CD4-positive, alpha-beta T cell treated with Interleukin-21 for 1 hour (primary cell): ENCODE results near the gene ZNRF4.
"Not testable (repeated sequence)": the region's sequence is repeated elsewhere in the genome, so short reads cannot be mapped to it uniquely, and the experiment has no call there.

Experiments
- DNase-seq: peaks from one replicate; pipeline ENCODE4 v3.0.0-alpha.2; 2020

Gene ZNRF4, protein sequence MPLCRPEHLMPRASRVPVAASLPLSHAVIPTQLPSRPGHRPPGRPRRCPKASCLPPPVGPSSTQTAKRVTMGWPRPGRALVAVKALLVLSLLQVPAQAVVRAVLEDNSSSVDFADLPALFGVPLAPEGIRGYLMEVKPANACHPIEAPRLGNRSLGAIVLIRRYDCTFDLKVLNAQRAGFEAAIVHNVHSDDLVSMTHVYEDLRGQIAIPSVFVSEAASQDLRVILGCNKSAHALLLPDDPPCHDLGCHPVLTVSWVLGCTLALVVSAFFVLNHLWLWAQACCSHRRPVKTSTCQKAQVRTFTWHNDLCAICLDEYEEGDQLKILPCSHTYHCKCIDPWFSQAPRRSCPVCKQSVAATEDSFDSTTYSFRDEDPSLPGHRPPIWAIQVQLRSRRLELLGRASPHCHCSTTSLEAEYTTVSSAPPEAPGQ

DNA sequence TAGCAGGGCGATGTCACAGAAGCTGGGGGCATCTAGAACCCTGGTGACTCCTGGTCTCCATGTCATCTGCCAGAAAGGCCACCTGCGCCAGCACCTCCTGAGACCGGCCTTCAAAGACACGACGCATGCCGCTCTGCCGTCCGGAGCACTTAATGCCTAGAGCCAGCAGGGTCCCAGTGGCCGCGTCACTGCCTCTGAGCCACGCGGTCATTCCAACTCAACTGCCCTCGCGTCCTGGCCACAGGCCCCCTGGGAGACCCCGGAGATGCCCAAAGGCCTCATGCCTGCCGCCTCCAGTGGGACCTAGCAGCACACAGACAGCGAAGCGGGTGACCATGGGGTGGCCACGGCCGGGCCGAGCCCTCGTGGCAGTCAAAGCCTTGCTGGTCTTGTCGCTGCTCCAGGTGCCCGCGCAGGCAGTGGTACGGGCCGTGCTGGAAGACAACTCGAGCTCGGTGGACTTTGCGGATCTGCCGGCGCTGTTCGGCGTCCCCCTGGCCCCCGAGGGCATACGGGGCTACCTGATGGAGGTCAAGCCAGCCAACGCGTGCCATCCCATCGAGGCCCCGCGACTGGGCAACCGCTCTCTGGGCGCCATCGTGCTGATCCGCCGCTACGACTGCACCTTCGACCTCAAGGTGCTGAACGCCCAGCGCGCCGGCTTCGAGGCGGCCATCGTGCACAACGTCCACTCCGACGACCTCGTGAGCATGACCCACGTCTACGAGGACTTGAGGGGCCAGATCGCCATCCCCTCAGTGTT, at the start of gene ZNRF4:
Gene ZNRF4, plus strand, starts transcription at position 51 of the 763 bp plus-strand sequence. Its CDS starts 75 bp downstream, at position 126.
- DNase-seq = no peak

DNA sequence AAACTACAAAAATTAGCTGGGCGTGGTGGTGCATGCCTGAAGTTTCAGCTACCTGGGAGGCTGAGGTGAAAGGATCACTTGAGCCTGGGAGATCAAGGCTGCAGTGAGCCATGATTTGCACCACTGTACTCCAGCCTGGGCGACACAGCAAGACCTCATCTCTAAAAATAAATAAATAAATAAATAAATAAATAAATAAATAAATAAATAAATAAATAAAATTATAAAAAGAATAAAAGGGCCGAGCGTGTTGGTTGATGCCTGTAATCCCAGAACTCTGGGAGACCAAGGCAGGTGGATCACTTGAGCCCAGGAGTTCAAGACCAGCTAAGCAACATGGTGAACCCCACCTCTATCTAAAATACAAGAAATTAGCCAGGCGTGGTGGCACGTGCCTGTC, 49.0 kb upstream of the ZNRF4 start:
- DNase-seq = not testable (repeated sequence)

DNA sequence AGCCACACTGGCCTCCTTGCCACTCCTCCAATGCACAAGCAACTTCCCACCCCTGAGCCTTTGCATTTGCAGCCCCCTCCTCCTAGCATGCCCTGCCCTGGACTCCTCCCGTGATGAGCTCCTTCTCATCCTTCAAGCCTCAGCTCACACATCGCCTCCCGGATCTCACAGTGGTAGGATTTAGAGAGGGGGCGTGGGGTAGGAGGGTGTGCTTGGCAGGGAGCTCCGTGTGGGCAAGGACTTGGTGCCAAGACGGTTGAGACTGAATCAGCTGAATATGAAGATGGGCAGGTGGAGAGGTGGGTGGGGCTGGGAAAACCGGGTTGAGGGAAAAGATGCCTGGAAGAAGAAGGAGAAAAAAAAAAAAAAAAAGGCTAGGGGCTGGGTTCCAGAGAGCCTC, 48.4 kb upstream of the ZNRF4 start:
- no peak for DNase-seq

DNA sequence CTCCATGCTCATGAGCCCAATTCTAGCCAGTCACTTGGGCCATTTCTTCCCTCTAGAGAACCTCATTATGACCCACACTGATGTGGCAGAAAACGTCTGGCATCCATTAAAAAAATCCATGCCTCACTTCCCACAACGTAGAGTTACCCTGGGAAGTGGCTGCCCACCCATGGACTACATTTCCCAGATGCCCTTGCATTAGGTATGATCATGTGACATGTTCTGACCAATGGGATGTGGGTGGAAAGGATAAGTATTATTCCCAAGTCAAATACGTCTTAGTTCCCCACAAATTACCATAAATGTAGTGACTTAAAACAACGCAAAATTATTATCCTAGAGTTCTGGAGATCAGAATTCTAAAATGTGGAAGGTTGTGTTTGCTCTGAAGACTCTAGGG, 47.9 kb upstream of the ZNRF4 start:
- no peak for DNase-seq

DNA sequence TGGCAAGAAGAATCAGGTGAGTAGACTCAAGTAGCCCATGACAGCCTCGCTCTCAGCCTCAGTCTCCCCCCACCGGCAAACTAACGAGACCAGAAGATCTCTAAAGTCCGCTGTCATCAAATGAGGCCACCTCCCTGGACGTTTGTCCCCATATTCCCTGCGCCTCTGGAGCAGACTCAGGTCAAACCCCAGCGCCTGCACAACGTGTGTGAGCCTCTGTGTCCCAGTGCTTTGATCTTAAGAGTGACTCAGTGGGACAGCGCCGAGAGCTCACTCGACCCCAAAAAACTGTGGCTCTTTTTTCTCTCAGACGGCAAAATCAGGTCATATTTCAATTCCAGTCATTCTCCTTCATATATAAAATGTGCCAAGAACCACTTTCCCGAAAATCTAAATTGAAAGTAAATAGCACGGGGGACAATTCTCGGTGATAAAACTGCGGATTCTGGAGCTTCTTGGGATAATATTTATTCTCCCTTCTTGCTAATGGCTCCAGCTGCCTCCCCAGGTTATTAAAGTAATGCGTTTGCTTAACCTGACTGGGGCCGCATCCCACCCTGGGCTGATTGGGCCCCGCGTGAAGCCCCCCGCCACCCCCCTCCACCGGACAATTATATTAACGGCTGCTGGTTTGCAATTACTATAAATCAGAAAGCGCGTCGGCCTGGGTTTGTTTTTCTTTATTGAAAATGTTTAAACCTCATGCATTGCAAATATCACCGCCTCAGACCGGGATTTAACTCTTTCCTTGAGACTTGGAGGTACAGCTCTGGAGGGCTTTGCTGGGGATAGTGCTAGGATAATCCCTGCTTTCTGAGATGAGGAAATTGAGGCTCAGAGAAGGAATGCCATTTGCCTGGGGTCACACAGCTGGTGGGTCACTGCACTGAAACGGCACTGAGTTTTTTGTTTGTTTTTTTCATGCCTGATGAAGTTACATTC, 37.5 kb upstream of the ZNRF4 start:
- DNase-seq = no peak

DNA sequence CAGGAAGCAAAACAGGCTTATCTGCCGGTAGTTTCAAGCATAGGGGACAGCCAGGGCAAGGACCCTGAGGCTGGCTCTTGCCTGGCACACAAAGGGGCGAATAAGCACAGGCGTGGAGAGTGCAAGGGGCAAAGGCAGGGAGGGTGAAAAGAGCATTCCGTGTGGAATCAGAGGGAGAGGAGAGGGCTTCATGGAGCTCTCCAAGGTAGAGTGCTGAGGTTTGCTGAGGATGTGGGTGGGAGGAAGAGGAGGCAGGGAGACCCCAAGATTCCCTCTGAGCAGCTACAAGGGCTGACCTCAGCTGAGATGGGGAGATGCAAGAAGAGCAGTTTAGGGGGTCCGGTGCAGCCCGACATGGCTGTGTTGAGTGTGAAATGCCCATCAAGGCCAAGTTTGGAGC, 36.5 kb upstream of the ZNRF4 start:
- no peak for DNase-seq

DNA sequence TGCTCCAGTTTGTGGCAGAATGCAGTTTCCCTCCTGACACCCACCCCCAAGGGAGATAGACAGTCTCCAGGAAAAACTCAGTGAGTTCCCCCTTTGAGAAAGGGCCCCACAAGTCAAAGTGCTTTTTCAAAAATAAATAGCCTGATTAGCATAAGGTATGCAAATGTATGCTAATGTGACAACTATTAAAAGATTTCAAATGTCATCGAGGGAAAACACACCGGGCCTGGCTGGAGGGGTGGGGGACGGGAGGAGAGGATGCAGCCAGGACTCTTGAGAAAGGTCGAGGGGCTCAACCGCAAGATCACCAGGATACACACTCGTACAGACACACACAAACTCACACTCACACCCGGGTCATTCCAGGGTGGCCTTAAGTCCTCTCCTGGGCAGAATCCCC, 34.3 kb upstream of the ZNRF4 start:
- no peak for DNase-seq

DNA sequence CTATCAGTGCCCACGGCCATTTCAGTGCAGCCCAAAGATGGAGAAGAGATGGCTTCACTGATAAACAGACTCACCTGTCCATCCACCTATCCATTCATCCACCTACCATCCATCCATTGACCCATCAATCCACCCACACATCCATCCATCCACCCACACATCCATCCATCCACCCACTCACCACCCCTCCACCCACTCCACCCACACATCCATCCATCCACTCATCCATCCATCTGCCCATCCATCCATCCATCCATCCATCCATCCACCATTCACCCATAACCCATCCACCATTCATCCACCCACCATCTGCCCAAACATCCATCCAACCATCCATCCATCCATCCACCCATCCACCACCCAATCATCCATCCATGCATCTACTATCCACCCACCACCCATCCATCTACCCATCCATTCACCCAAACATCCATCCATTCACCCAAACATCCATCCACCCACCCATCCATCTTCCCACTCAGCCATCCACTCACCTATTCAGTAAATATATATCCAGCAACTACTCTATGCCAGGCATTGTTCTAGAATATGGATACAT, 31.6 kb upstream of the ZNRF4 start:
- DNase-seq = no peak

DNA sequence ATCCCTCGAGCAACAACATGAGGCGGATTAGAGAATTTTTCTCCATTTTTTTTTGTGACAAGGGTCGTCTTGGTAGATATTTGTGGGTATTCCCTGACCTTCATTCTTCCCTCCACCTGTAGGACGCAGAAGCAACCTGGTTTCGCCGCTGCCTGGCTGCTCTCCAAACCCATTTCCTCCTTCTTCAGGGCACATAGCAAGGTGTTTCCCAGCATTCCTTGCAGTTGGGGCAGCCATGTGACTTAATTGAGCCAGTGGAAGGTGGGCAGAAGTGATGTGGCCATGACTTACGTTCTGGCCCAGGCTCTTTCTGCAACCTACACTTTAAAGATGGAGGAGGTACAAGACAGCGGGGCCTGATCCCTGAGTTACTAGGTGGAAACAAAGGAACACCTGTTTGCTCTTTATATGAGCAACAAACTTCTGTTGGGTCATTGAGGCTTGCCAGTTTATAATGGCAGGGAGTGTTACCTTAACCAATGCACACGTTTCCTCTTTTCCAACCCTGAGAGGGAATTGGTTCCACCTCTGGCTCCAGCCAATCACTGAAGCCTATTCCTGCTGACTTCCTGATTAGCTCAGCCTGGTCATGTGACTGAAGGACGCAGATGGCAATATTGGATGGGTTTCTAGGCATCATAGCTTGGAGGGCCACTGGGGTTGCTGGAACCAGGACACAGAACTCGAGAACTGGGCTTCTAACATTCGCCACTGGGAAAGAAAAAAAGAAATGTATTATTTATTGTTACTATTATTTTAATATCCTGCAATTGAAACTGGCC, 30.8 kb upstream of the ZNRF4 start:
- no peak for DNase-seq

DNA sequence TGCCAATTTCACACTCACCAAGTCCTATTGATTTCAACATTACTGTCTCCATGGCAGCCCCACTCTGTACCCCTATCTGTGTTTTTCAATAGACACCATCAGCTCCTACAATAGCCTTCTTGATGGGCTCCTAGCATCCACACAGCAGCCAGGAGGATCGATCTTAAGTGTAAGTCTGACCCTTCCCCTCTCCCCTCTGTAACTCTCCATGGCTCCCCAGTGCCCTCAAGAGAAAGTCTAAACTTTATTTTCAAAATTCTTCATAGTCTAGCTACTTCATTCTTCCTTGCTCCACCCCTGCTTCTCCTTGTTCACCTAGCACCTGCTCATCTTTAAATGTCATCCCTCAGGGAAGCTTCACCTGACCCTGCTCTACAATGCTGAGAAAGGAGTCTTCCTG, 30.0 kb upstream of the ZNRF4 start:
- no peak for DNase-seq

DNA sequence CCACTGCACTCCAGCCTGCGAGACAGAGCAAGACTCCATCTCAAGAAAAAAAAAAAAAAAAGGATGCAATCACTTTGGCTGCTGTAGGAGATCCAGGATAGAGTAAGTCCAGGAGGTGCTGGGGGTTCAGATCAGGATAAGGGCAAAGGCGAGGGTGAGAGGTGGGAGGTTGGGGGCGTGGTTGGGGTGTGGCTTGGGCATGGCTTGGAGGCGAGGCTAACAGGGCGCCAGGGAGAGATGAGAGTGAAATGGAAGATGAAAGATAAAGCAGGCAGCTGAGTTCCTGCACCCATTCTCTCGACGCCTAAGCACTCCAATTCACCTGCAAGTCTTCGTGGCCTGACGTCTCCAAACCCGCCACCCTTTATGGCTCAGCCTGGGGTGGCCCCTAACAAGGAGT, 25.0 kb upstream of the ZNRF4 start:
- no peak for DNase-seq

DNA sequence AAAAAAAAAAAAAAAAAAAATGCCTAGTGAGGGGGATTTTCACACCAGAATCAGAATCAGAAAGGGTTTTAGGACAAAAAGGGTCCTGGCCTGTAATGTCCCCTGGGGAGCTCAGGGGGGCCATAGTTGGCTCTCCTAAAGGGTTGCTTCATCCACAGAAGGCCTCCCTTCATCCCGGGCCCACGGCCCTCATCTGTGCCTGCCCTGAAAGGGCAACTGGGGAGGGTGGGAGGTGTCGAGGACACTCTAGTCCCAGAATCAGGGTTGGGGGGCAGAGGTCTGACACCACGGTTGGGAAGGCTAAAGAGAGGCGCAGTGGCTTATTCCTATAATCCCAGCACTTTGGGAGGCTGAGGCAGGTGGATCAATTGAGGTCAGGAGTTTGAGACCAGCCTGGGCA, 22.5 kb upstream of the ZNRF4 start:
- no peak for DNase-seq

DNA sequence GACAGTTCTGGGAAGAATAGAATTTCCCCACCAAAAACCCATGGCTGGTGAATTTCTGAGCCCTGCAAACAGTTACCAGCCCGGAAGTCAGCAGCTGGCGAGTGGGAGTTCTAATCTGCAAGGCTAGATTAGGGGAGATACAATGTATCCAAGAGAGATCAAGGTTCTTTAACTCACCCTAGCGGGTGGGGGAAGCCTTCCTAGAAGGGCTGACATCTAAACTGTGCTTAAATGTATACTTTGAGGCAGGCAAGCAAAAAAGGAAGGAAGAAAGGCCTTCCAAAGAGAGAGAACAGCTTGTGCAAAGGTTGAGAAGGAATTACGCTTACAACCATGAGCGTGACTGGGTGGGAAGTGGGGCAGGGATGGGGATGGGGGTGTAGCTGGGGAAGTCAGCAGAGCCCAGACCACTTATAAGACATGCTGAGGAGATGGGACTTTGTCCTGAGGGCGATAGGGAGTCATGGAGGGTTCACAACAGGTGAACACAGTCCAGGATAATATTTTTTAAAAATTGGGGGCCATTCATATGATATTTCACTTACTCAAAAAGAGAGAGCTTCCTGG, 20.8 kb upstream of the ZNRF4 start:
- DNase-seq = no peak

DNA sequence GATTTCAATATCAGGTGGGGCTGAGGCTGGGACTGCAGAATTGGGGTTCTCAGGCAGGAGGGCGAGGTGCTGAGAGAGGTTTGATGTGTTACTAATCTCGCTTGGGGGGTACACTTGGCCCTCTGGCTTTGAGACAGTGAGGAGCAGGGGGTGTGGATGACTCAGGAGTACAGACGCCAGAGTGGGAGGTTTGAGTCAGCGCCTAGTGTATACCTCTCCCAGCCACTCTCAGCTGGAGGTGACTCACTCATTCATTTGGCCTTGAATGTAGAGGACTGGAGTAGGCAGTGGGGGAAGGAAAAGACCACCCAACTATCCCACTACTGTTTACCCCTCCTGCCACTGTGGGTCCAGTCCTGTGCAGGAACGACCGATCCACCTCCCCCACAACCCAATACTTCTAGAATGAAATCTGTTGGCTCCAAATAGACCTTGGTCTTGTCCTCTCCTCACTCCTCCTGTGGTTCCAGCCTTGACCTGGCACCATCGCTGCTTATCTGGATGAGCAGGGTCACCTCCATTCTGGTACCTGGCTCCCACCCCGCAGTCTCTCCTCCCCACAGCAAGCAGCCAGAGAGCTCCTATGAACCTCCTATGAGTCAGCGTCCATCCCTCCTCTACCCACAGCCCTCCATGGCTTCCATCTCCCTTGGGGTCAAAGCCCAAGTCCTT, 20.1 kb upstream of the ZNRF4 start:
- no peak for DNase-seq

DNA sequence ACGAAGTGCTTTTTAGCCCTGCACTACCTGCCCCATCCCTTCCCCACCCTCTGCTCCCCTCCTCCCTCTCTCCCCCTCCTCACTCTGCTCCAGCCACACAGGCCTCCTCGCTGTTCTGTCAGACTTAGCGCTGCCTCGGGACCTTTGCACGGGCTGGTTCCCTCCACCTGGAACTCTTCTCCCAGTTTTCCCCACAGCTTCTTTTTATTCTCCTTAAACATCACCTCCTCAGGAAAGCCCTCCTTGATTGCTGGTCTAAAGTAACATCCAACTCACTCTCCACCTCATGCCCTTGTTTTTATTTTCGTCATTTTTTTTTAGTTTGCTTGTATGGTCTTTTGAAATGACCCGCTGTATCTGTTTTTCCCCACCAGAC, 19.6 kb upstream of the ZNRF4 start:
- DNase-seq = no peak

DNA sequence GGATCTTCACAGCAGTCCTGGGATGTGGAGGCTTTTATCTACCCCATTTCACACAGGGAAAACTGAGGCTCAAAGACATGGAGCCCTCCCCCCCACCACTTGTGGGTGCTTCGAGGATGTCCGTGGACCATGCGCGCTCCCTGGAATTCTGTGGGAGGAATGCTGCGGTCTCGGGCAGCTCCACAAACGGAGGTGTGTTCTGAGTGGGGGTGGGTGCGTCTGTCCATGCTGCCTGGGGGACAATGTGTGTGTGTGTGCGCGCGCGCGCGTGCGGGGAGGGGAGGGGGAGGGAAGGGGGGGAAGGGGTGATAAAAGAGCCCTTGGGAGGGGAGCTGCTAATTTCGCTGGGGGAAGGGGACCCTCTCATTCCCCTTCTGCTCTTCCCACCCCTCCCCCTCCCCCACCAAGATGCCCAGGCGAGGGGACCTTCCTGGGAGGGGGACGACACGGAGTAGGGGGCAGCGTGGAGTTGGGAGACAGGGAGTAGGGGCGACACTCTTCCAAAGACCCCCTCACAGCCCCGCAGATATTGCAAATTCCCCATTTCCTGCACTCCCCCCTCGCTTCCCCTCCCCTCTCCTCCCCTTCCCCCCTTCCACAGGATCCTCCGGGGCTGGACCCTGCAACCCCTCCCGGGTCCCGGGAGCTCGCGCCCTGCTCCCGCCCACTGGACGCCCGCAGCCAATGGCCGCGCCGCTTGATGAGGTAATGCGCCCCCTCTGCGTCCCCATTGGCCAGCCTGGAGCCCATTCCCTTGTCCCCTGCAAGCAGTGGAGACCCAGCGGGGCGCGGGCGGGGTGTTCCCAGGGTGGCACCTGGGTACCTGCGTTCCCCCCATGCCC, 18.9 kb upstream of the ZNRF4 start:
- no peak for DNase-seq

DNA sequence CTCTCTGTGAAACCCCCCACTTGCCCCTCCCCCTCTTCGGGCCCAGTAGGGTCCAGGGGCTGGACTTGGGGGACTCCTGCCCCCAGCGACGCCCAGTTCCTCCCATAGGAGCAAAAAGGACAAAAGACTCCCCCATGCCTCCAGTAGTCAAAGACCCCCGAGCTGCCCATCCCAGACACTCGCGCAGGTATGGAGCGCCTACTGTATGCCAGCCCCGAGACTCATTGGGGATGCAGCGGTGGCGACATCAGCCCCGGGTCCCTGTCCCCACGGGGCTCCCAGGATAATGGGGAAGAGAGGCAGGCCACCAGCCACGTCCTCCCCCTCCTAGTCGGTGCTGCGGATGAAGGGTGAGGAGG, 18.3 kb upstream of the ZNRF4 start:
- no peak for DNase-seq

DNA sequence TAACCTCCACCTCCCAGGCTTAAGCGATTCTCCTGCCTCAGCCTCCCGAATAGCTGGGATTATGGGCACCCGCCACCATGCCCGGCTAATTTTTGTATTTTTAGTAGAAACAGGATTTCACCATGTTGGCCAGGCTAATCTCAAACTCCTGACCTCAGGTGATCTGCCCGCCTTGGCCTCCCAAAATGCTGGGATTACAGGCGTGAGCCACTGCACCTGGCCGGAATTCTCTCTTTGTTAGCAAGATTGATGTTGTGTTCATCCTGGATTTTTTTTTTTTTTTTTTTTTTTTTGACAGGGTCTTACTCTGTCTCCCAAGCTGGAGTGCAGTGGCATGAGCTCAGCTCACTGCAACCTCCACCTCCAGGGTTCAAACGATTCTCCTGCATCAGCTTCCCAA, 16.5 kb upstream of the ZNRF4 start:
- DNase-seq = not testable (repeated sequence)

DNA sequence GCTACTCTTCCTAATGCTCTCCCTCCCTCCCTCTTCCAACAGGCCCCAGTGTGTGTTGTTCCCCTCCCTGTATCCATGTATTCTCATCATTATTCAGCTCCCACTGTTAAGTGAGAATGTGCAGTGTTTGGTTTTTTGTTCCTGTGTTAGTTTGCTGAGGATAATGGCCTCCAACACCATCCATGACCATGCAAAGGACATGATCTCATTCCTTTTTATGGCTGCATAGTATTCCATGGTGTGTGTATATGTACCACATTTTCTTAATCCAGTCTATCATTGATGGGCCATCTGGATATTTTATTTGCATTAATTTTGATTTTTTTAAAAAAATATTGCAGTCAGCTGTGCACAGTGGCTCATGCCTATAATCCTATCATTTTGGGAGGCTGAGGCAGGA, 15.8 kb upstream of the ZNRF4 start:
- no peak for DNase-seq

DNA sequence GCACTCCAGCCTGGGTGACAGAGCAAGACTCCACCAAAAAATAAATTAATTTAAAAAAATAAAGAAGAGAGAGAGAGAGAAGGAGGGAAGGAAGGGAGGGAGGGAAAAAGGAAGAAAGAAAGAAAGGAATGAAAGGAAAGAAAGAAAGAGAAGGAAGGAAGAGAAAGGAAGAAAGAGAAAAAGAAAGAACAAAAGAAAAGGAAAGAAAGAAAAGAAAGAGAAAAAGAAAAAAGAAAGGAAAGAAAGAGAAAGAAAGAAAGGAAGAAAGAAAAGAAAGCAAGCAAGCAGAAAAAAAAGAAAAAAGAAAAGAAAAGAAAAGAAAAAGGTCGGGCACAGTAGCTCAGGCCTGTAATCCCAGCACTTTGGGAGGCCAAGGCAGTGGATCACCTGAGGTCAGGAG, 14.9 kb upstream of the ZNRF4 start:
- no peak for DNase-seq
